ENCODE measurements around the gene CCDC186.
A peak's percentile ranks its signal among the peaks of the same experiment; 100 is the strongest.

CCDC186 gene

GRCh38 chr10:114102256-114102655 lies 71.7 kb downstream of the CCDC186 start:
- Histone ChIP-seq H3K9me3 (ENCODE audit: control insufficient read depth, low read length) (no peaks in the 10 kb centered on the region), H3K4me1 (ENCODE audit: control insufficient read depth, insufficient read depth, low read length) (peaks cover 18% of the 10 kb centered on the region), H3K27me3 (ENCODE audit: control insufficient read depth, insufficient read depth, low read length) (peaks cover 15% of the 10 kb centered on the region), H3K36me3 (ENCODE audit: control insufficient read depth, insufficient read depth, low read length) (no peaks in the 10 kb centered on the region), H3K9ac (ENCODE audit: low read length) (no peak overlapping the region), H3K4me3 (ENCODE audit: low read length) (no peak overlapping the region)

DNA sequence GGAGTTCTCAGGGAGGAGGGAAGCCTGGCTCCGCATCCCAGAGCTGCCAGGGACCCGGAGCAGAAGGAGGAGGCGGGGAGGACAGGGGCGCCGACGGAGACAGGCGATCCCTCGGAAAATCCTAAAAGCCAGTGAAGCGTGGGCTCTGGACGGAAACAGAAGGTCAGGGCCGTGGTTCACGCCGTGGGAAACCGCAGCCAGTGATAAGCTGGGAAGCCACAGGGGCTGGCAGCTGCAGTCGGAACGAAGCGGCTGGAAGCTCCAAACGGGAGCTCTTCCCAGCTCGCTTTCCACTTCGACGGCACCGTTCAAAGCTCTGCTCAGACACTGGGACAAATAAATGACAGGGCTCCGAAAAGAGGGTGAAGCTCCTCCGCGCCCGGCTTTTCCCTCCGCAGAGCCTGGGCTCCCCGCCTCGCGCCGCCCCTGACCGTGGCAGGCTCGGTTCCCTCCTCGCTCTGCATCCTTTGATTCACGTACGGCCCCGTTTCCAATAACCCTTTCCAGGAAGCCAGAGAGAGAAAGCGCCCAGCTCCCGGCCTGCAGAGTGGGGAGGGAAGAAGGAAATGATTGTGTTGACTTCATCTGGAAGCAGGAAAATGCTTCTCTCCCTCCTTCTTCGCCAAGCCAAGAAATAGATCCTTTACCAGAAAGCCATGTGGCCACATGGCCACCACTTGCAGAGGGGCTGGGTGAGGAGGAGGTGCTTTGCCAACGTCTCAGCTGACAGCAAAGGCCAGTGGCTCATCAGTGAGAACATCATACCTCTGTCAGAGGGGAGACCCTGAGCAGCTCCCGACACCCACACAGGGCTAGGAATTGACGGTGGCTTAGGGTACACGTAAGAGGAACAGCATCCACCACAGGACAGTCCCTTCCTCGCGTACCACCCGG lies 72.9 kb downstream of the CCDC186 start:
- H3K27me3 ChIP-seq (ENCODE audit: control insufficient read depth, insufficient read depth, low read length) = peaks cover 15% of the 10 kb centered on the region
- H3K9me3 ChIP-seq (ENCODE audit: control insufficient read depth, low read length) = no peaks in the 10 kb centered on the region
- peak overlapping the region; percentile 60 for H3K9ac ChIP-seq (ENCODE audit: low read length)
- no peaks in the 10 kb centered on the region for H3K36me3 ChIP-seq (ENCODE audit: control insufficient read depth, insufficient read depth, low read length)
- peaks cover 18% of the 10 kb centered on the region for H3K4me1 ChIP-seq (ENCODE audit: control insufficient read depth, insufficient read depth, low read length)
- peak overlapping the region; percentile 44 for H3K4me3 ChIP-seq (ENCODE audit: low read length)

GRCh38 chr10:114096864-114097263 lies 77.1 kb downstream of the CCDC186 start:
- Histone ChIP-seq H3K4me1 (ENCODE audit: control insufficient read depth, insufficient read depth, low read length) (peaks cover 18% of the 10 kb centered on the region), H3K36me3 (ENCODE audit: control insufficient read depth, insufficient read depth, low read length) (no peaks in the 10 kb centered on the region), H3K9me3 (ENCODE audit: control insufficient read depth, low read length) (no peaks in the 10 kb centered on the region), H3K4me3 (ENCODE audit: low read length) (no peak overlapping the region), H3K9ac (ENCODE audit: low read length) (no peak overlapping the region), H3K27me3 (ENCODE audit: control insufficient read depth, insufficient read depth, low read length) (peaks cover 15% of the 10 kb centered on the region)

GRCh38 chr10:114095559-114096337 lies 78.3 kb downstream of the CCDC186 start:
- Histone ChIP-seq H3K9ac (ENCODE audit: low read length) (no peak overlapping the region), H3K36me3 (ENCODE audit: control insufficient read depth, insufficient read depth, low read length) (no peaks in the 10 kb centered on the region), H3K4me3 (ENCODE audit: low read length) (no peak overlapping the region), H3K27me3 (ENCODE audit: control insufficient read depth, insufficient read depth, low read length) (peaks cover 5% of the 10 kb centered on the region), H3K4me1 (ENCODE audit: control insufficient read depth, insufficient read depth, low read length) (peaks cover 9% of the 10 kb centered on the region), H3K9me3 (ENCODE audit: control insufficient read depth, low read length) (no peaks in the 10 kb centered on the region)

- no peak overlapping the region for H3K9ac ChIP-seq (ENCODE audit: low read length)
- H3K9me3 ChIP-seq (ENCODE audit: control insufficient read depth, low read length) = no peaks in the 10 kb centered on the region
- no peaks in the 10 kb centered on the region for H3K27me3 ChIP-seq (ENCODE audit: control insufficient read depth, insufficient read depth, low read length)
- no peak overlapping the region for H3K4me3 ChIP-seq (ENCODE audit: low read length)
- H3K4me1 ChIP-seq (ENCODE audit: control insufficient read depth, insufficient read depth, low read length) = no peaks in the 10 kb centered on the region
- H3K36me3 ChIP-seq (ENCODE audit: control insufficient read depth, insufficient read depth, low read length) = no peaks in the 10 kb centered on the region
These were observed 79.2 kb downstream of the CCDC186 start for GRCh38 chr10:114094795-114095194.

DNA sequence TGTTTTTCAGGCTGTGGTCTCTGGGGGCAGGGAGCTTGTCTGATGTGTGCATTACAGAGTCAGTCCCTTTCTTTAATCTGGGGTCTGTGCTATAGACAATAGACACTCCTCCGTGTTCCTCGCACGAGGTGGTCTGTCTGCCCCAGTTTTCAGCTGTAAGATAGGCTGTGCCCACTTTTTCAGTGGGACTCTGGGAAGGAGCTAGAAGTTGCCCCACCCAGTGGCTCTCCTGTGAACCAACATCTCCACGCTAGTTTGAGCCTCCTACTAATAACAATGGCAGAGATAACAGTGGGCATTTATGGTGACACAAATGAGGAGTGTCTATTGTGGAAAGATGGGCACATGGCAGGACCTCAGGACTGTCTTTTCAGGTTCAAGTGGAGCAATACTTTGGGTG lies 86.3 kb downstream of the CCDC186 start:
- H3K9ac ChIP-seq (ENCODE audit: low read length) = no peak overlapping the region
- H3K36me3 ChIP-seq (ENCODE audit: control insufficient read depth, insufficient read depth, low read length) = no peaks in the 10 kb centered on the region
- H3K4me1 ChIP-seq (ENCODE audit: control insufficient read depth, insufficient read depth, low read length) = peaks cover 9% of the 10 kb centered on the region
- no peak overlapping the region for H3K4me3 ChIP-seq (ENCODE audit: low read length)
- no peaks in the 10 kb centered on the region for H3K9me3 ChIP-seq (ENCODE audit: control insufficient read depth, low read length)
- no peaks in the 10 kb centered on the region for H3K27me3 ChIP-seq (ENCODE audit: control insufficient read depth, insufficient read depth, low read length)

DNA sequence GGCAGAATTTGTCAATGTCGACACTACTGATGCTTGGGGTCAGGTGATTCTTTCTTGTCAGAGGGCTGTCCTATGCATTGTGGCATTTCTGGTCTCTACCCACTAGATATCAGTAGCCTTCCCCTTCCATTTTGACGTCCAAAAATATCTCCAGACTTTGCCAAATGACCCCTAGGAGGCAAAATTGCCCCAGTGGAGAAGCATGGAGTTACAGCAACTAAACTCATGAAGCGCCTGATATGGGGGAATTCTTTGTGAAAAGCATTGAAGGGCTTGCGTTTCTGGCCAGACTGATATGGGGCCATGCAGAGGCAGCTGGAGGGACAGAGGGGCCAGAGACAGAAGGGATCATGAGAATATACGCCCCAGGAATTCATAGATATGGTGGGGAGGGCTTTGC lies 86.7 kb downstream of the CCDC186 start:
- Histone ChIP-seq H3K4me1 (ENCODE audit: control insufficient read depth, insufficient read depth, low read length) (peaks cover 13% of the 10 kb centered on the region), H3K9ac (ENCODE audit: low read length) (no peak overlapping the region), H3K36me3 (ENCODE audit: control insufficient read depth, insufficient read depth, low read length) (no peaks in the 10 kb centered on the region), H3K4me3 (ENCODE audit: low read length) (no peak overlapping the region), H3K27me3 (ENCODE audit: control insufficient read depth, insufficient read depth, low read length) (no peaks in the 10 kb centered on the region), H3K9me3 (ENCODE audit: control insufficient read depth, low read length) (no peaks in the 10 kb centered on the region)

GRCh38 chr10:114084215-114084614 lies 89.8 kb downstream of the CCDC186 start:
- Histone ChIP-seq H3K9ac (ENCODE audit: low read length) (no peak overlapping the region), H3K4me1 (ENCODE audit: control insufficient read depth, insufficient read depth, low read length) (peaks cover 29% of the 10 kb centered on the region), H3K4me3 (ENCODE audit: low read length) (no peak overlapping the region), H3K9me3 (ENCODE audit: control insufficient read depth, low read length) (no peaks in the 10 kb centered on the region), H3K36me3 (ENCODE audit: control insufficient read depth, insufficient read depth, low read length) (no peaks in the 10 kb centered on the region), H3K27me3 (ENCODE audit: control insufficient read depth, insufficient read depth, low read length) (no peaks in the 10 kb centered on the region)

GRCh38 chr10:114083040-114083439 lies 91.0 kb downstream of the CCDC186 start:
- Histone ChIP-seq H3K9me3 (ENCODE audit: control insufficient read depth, low read length) (no peaks in the 10 kb centered on the region), H3K9ac (ENCODE audit: low read length) (peak overlapping the region; percentile 17), H3K36me3 (ENCODE audit: control insufficient read depth, insufficient read depth, low read length) (no peaks in the 10 kb centered on the region), H3K4me3 (ENCODE audit: low read length) (peak overlapping the region; percentile 10), H3K4me1 (ENCODE audit: control insufficient read depth, insufficient read depth, low read length) (peaks cover 37% of the 10 kb centered on the region), H3K27me3 (ENCODE audit: control insufficient read depth, insufficient read depth, low read length) (no peaks in the 10 kb centered on the region)

- Histone ChIP-seq H3K4me3 (ENCODE audit: low read length) (peak overlapping the region; percentile 10), H3K27me3 (ENCODE audit: control insufficient read depth, insufficient read depth, low read length) (no peaks in the 10 kb centered on the region), H3K4me1 (ENCODE audit: control insufficient read depth, insufficient read depth, low read length) (peaks cover 39% of the 10 kb centered on the region), H3K36me3 (ENCODE audit: control insufficient read depth, insufficient read depth, low read length) (no peaks in the 10 kb centered on the region), H3K9me3 (ENCODE audit: control insufficient read depth, low read length) (no peaks in the 10 kb centered on the region), H3K9ac (ENCODE audit: low read length) (peak overlapping the region; percentile 17)
These were observed 92.0 kb downstream of the CCDC186 start for GRCh38 chr10:114081911-114082583.

DNA sequence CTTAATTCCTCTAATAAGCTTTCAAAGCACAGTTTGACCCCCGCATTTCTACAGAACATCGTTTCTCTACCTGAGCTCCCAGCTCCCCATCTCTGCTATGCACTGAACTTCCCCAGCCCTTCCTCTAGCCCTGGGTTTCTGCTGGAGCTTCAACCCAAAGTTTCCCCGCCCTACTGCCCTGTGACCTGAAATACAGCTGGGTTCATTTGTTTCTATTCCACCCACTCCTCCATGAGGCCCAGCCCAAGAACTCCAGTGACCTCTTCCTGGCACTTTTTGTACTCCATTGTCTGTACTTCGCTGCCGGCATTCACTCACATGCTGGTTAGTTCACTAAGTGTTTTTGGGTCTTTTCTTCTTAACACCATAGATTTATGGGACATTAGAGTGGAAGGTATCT lies 94.6 kb downstream of the CCDC186 start:
- H3K9ac ChIP-seq (ENCODE audit: low read length) = no peak overlapping the region
- H3K36me3 ChIP-seq (ENCODE audit: control insufficient read depth, insufficient read depth, low read length) = no peaks in the 10 kb centered on the region
- no peaks in the 10 kb centered on the region for H3K9me3 ChIP-seq (ENCODE audit: control insufficient read depth, low read length)
- no peak overlapping the region for H3K4me3 ChIP-seq (ENCODE audit: low read length)
- peaks cover 39% of the 10 kb centered on the region for H3K4me1 ChIP-seq (ENCODE audit: control insufficient read depth, insufficient read depth, low read length)
- H3K27me3 ChIP-seq (ENCODE audit: control insufficient read depth, insufficient read depth, low read length) = no peaks in the 10 kb centered on the region

DNA sequence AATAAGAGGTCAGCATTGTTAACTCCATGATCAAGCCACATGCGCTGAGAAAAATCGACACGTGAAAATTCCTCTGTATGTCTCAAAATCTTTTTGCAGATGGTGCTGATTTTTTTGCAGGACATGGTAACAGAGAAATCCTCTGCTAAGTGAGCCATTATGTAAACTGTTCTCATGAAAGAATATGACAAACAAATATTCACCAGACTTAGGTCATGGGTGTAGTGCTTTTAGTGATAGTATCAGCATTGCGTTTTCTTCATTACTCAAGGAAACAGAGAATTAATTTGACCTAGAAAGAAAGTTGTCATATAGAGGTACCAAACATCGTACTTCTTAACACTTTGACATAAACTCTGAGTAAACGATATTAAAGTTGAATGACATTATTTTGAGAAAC lies 95.7 kb downstream of the CCDC186 start:
- H3K9me3 ChIP-seq (ENCODE audit: control insufficient read depth, low read length) = no peaks in the 10 kb centered on the region
- H3K36me3 ChIP-seq (ENCODE audit: control insufficient read depth, insufficient read depth, low read length) = no peaks in the 10 kb centered on the region
- H3K4me3 ChIP-seq (ENCODE audit: low read length) = no peak overlapping the region
- H3K27me3 ChIP-seq (ENCODE audit: control insufficient read depth, insufficient read depth, low read length) = no peaks in the 10 kb centered on the region
- no peak overlapping the region for H3K9ac ChIP-seq (ENCODE audit: low read length)
- H3K4me1 ChIP-seq (ENCODE audit: control insufficient read depth, insufficient read depth, low read length) = peaks cover 37% of the 10 kb centered on the region
